IPS-18a (cell line): ENCODE results near the gene FAM114A2.

Source experiments
- H3K27ac ChIP-seq: one replicate; pipeline ENCODE4 v1.5.1; 2013; ENCODE audit warnings: low read length
- H3K27me3 ChIP-seq: one replicate; pipeline ENCODE4 v1.6.1; 2013; ENCODE audit warnings: mild to moderate bottlenecking, low read length; ENCODE audit not compliant: control insufficient read depth, insufficient read depth
- H3K36me3 ChIP-seq: one replicate; pipeline ENCODE4 v1.6.1; 2013; ENCODE audit warnings: low read depth, low read length; ENCODE audit not compliant: control insufficient read depth
- H3K4me1 ChIP-seq: one replicate; pipeline ENCODE4 v1.6.1; 2013; ENCODE audit warnings: low read depth, low read length; ENCODE audit not compliant: control insufficient read depth
- H3K4me3 ChIP-seq: one replicate; pipeline ENCODE4 v1.5.1; 2013; ENCODE audit warnings: low read length
- H3K9ac ChIP-seq: one replicate; pipeline ENCODE4 v1.6.1; 2013; ENCODE audit warnings: mild to moderate bottlenecking, low read length, moderate library complexity
- H3K9me3 ChIP-seq: one replicate; pipeline ENCODE4 v1.6.1; 2013; ENCODE audit warnings: low read depth, low read length; ENCODE audit not compliant: control insufficient read depth

The FAM114A2 gene

GRCh38 chr5:154038707-154039457 is at the start of gene FAM114A2, which contains the start of gene MFAP3:
TSS of gene FAM114A2 (minus strand) at chr5:154038910. CDS start at chr5:154034953, 3,957 bp downstream.
TSS of gene MFAP3 (plus strand) at chr5:154038967. CDS start at chr5:154049723, 10,756 bp downstream.
- Histone ChIP-seq H3K9me3 (no peaks in the 10 kb centered on the region), H3K36me3 (no peaks in the 10 kb centered on the region), H3K27me3 (no peaks in the 10 kb centered on the region), H3K27ac (no peak within 1 kb of the TSS), H3K4me3 (peak within 1 kb of the TSS; percentile 86), H3K9ac (peak within 1 kb of the TSS; percentile 68), H3K4me1 (peaks cover 6% of the 10 kb centered on the region)

GRCh38 chr5:154087260-154087659 is 48.5 kb upstream of the FAM114A2 start:
- Histone ChIP-seq H3K9ac (no peak overlapping the region), H3K27ac (no peak overlapping the region)

DNA sequence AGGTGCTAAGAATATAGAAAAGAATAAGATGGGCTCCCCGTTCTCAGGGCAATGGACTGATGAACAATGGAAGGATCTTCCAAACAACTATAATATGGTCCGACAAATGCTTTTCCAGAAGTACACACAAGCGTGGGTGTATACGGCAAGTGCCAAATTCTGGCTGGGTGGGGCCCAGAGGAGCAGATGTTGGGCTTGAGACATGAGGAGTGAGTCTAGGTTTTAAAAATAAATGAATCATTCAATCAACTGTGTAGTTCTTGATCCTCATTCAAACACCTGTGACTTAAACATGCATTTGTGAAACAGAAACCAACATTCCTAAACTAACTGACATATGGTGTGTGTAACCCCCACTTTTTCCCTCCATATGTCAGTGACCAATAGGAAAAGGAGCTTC is 47.9 kb upstream of the FAM114A2 start:
- no peak overlapping the region for H3K4me3 ChIP-seq
- no peaks in the 10 kb centered on the region for H3K27me3 ChIP-seq
- H3K9ac ChIP-seq, result no peak overlapping the region
- H3K27ac ChIP-seq, result no peak overlapping the region
- H3K36me3 ChIP-seq, result no peaks in the 10 kb centered on the region
- H3K9me3 ChIP-seq, result no peaks in the 10 kb centered on the region
- H3K4me1 ChIP-seq, result peaks cover 18% of the 10 kb centered on the region

More at GRCh38 chr5:154087260-154087659, 48.5 kb upstream of the FAM114A2 start:
- Histone ChIP-seq H3K27me3 (no peaks in the 10 kb centered on the region), H3K4me3 (no peak overlapping the region), H3K9me3 (no peaks in the 10 kb centered on the region), H3K4me1 (peaks cover 20% of the 10 kb centered on the region), H3K36me3 (no peaks in the 10 kb centered on the region)

DNA sequence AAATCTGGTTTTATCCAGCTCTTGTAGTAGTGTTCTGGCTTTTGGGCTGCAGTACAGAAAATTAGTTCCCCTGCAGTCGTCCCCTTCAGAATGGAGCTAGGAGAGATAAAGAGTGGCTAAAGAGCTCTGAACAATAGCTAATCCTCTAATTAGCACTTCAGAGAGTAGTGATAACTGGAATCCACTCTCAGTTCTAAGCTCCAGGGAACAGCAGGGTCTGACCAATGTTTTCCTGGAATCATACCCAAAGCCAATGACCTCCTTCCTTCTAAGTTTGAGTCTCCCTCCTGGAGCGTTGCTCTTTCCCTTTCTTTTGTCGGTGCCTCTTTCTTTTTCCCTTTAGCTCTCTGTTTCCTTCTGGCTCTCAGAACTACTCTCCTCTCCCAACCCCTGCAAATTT is 47.4 kb upstream of the FAM114A2 start:
- Histone ChIP-seq H3K9ac (no peak overlapping the region), H3K27me3 (no peaks in the 10 kb centered on the region), H3K36me3 (no peaks in the 10 kb centered on the region), H3K9me3 (no peaks in the 10 kb centered on the region), H3K4me3 (no peak overlapping the region), H3K4me1 (peaks cover 18% of the 10 kb centered on the region), H3K27ac (no peak overlapping the region)

GRCh38 chr5:154084062-154084639 is 45.4 kb upstream of the FAM114A2 start:
- Histone ChIP-seq H3K4me1 (peaks cover 18% of the 10 kb centered on the region), H3K4me3 (no peak overlapping the region), H3K9ac (no peak overlapping the region), H3K9me3 (no peaks in the 10 kb centered on the region), H3K36me3 (no peaks in the 10 kb centered on the region), H3K27me3 (no peaks in the 10 kb centered on the region), H3K27ac (no peak overlapping the region)

DNA sequence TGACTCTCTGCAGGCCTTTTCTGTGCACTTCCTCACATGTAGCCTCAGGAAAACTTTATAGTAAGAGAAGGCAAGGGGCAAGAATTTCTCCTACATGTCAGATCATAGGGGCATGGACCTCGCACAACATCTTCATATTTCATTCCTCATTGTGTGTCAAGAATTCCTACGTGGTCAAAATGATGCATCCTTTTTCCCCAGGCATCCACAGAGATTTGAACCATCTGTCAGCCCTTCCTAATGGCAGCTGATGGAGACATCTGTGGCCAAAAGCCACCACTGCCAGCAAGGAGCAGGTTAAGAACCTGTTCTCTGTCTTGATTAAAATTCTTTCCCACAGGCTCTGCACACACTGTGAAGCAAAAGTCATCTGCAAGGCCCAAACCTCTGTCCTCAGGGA is 42.5 kb upstream of the FAM114A2 start:
- H3K27ac ChIP-seq, result no peak overlapping the region
- H3K27me3 ChIP-seq, result no peaks in the 10 kb centered on the region
- H3K9ac ChIP-seq, result no peak overlapping the region

GRCh38 chr5:154078272-154078671 is 39.6 kb upstream of the FAM114A2 start:
- Histone ChIP-seq H3K27ac (no peak overlapping the region), H3K9me3 (no peaks in the 10 kb centered on the region), H3K4me3 (no peak overlapping the region), H3K27me3 (no peaks in the 10 kb centered on the region), H3K4me1 (peaks cover 12% of the 10 kb centered on the region), H3K36me3 (no peaks in the 10 kb centered on the region), H3K9ac (no peak overlapping the region)

More for the DNA sequence above, 42.5 kb upstream of the FAM114A2 start:
- H3K4me3 ChIP-seq, result no peak overlapping the region
- H3K36me3 ChIP-seq, result no peaks in the 10 kb centered on the region
- no peaks in the 10 kb centered on the region for H3K9me3 ChIP-seq
- H3K4me1 ChIP-seq, result peaks cover 22% of the 10 kb centered on the region

GRCh38 chr5:154077696-154078095 is 39.0 kb upstream of the FAM114A2 start:
- no peaks in the 10 kb centered on the region for H3K36me3 ChIP-seq
- peaks cover 13% of the 10 kb centered on the region for H3K4me1 ChIP-seq

GRCh38 chr5:154076240-154076922 is 37.7 kb upstream of the FAM114A2 start:
- Histone ChIP-seq H3K27me3 (no peaks in the 10 kb centered on the region), H3K9ac (no peak overlapping the region), H3K4me3 (no peak overlapping the region), H3K27ac (no peak overlapping the region), H3K36me3 (no peaks in the 10 kb centered on the region), H3K9me3 (no peaks in the 10 kb centered on the region), H3K4me1 (peaks cover 16% of the 10 kb centered on the region)

More at GRCh38 chr5:154077696-154078095, 39.0 kb upstream of the FAM114A2 start:
- no peak overlapping the region for H3K27ac ChIP-seq
- no peak overlapping the region for H3K4me3 ChIP-seq
- H3K9me3 ChIP-seq, result no peaks in the 10 kb centered on the region
- no peaks in the 10 kb centered on the region for H3K27me3 ChIP-seq
- H3K9ac ChIP-seq, result no peak overlapping the region

GRCh38 chr5:154072414-154073171 is 33.9 kb upstream of the FAM114A2 start:
- Histone ChIP-seq H3K36me3 (no peaks in the 10 kb centered on the region), H3K9ac (no peak overlapping the region), H3K27ac (no peak overlapping the region), H3K4me3 (no peak overlapping the region), H3K4me1 (peaks cover 4% of the 10 kb centered on the region), H3K27me3 (no peaks in the 10 kb centered on the region), H3K9me3 (no peaks in the 10 kb centered on the region)

DNA sequence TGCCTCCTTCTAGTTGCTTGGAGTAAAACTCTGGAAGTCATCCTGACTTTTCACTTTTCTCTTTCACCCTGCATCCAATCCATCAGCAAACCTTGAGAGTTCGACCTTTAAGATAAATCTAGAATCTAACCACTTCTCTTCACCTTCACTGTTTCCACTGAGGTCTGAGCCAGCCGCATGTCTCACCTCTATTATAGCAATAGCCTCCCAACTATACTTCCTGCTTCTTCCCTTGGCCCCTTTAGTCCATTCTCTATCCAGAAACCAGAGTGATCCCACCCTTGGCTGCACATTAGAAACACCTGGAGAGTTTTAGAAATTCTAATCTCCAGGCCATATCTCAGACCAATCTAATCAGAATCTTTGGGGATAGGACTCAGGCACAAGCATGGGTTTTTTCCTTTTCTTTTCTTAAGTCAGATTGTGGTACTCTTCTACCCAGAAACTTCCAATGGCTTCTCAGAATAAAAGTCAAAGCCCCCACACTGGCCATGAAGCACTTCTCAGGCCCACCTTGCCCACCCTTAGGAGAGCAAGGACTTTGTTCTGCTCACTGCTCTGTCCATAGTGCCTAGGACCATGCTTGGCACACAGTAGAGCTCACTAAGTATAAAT is 33.2 kb upstream of the FAM114A2 start:
- no peaks in the 10 kb centered on the region for H3K9me3 ChIP-seq
- peaks cover 4% of the 10 kb centered on the region for H3K4me1 ChIP-seq
- no peak overlapping the region for H3K4me3 ChIP-seq
- H3K27ac ChIP-seq, result no peak overlapping the region
- H3K9ac ChIP-seq, result no peak overlapping the region
- H3K36me3 ChIP-seq, result no peaks in the 10 kb centered on the region
- no peaks in the 10 kb centered on the region for H3K27me3 ChIP-seq
